HL-60 (cell line): Measurements from ENCODE around the gene KCNH8.

Experiments
- DNase-seq, 2 experiments: peaks; one replicate each; pipeline ENCODE4 v3.0.0-alpha.2; 2010 to 2020; ENCODE audit warnings: low read depth in 1 of 2, low spot score in 1 of 2
- H3K27ac ChIP-seq: fragments of 250-450 bp; sonication (Bioruptor Pico); replicated peaks from 2 replicates; pipeline ENCODE4 v1.5.1; 2020; ENCODE audit warnings: mild to moderate bottlenecking, moderate library complexity
- H3K27me3 ChIP-seq: fragments of 250-450 bp; sonication (Bioruptor Pico); 2 replicates; pipeline ENCODE4 v1.5.1; 2021; ENCODE audit warnings: mild to moderate bottlenecking, moderate library complexity; ENCODE audit not compliant: insufficient read depth, poor library complexity, severe bottlenecking
- H3K4me3 ChIP-seq: replicated peaks from 2 replicates; pipeline ENCODE4 v1.5.1; 2011; ENCODE audit warnings: mild to moderate bottlenecking, control low read depth, low read length; ENCODE audit not compliant: insufficient read depth
- CTCF ChIP-seq: IDR thresholded peaks from one replicate; pipeline ENCODE4 v1.5.1; 2011; ENCODE audit warnings: low read length, control low read depth, inconsistent platforms; ENCODE audit not compliant: insufficient read depth
- GABPA ChIP-seq: IDR thresholded peaks from 2 replicates; pipeline ENCODE4 v1.6.1; 2012; ENCODE audit warnings: low read depth
- POLR2AphosphoS5 ChIP-seq: IDR thresholded peaks from 2 replicates; pipeline ENCODE4 v1.6.1; 2012; ENCODE audit warnings: low read depth
- REST ChIP-seq: IDR thresholded peaks from 2 replicates; pipeline ENCODE4 v1.6.1; 2012; ENCODE audit warnings: low read depth; ENCODE audit not compliant: insufficient replicate concordance
- SPI1 ChIP-seq: IDR thresholded peaks from 2 replicates; pipeline ENCODE4 v1.6.1; 2012; ENCODE audit warnings: low read depth, mild to moderate bottlenecking, borderline replicate concordance

KCNH8 gene

GRCh38 chr3:19155375-19155774, 7.1 kb downstream of the KCNH8 start:
- DNase-seq: no peak
- H3K27me3 ChIP-seq: no peaks in the 10 kb centered on the region
- TF ChIP-seq POLR2AphosphoS5 (no peak), REST (no peak), GABPA (no peak), CTCF (no peak)
- H3K27ac ChIP-seq: no peak overlapping the region
- no peak overlapping the region for H3K4me3 ChIP-seq

GRCh38 chr3:19159966-19160635, 11.8 kb downstream of the KCNH8 start:
- no peak for TF ChIP-seq GABPA
- no peak for TF ChIP-seq SPI1
- TF ChIP-seq REST: no peak
- TF ChIP-seq POLR2AphosphoS5: no peak
- H3K4me3 ChIP-seq: no peak overlapping the region
- DNase-seq: no peak
- no peaks in the 10 kb centered on the region for H3K27me3 ChIP-seq
- H3K27ac ChIP-seq: no peak overlapping the region

GRCh38 chr3:19165654-19166053, 17.3 kb downstream of the KCNH8 start:
- no peaks in the 10 kb centered on the region for H3K27me3 ChIP-seq
- H3K4me3 ChIP-seq: no peak overlapping the region
- DNase-seq: no peak
- H3K27ac ChIP-seq: no peak overlapping the region
- no peak for TF ChIP-seq CTCF
- no peak for TF ChIP-seq SPI1
- TF ChIP-seq POLR2AphosphoS5: no peak
- TF ChIP-seq GABPA: no peak
- TF ChIP-seq REST: no peak
